Prostate gland (tissue), 2 donors: ENCODE results near the gene ZC3H12D. TPM values are rescaled to one million over a fixed set of nuclear protein-coding genes. Genes with fewer than 3 reads are reported as not detected.

Experiments
- DNase-seq: peaks from one replicate; pipeline ENCODE4 v3.0.0-alpha.2; 2019; ENCODE audit warnings: low spot score
- H3K27ac ChIP-seq, 2 donors: fragments of 200-600 bp; sonication (generic); 2 replicates each; pipeline ENCODE4 v1.5.1; 2017 to 2019
- H3K27me3 ChIP-seq: fragments of 200-600 bp; sonication (generic); replicated peaks from 2 replicates; pipeline ENCODE4 v1.5.1; 2019; ENCODE audit not compliant: insufficient read depth
- H3K36me3 ChIP-seq, 2 donors: fragments of 200-600 bp; sonication (generic); 1 replicate in 1 of 2; 2 replicates in 1 of 2; pipeline versions ENCODE4 v1.5.1 to v1.8.1; 2017 to 2019
- H3K4me1 ChIP-seq: fragments of 200-600 bp; sonication (generic); replicated peaks from 2 replicates; pipeline ENCODE4 v1.5.1; 2019
- H3K4me3 ChIP-seq, 2 donors: fragments of 200-600 bp; sonication (generic); 2 replicates each; pipeline ENCODE4 v1.5.1; 2017 to 2019
- H3K9me3 ChIP-seq: fragments of 200-600 bp; sonication (generic); 2 replicates; pipeline ENCODE4 v1.5.1; 2017
- CTCF ChIP-seq, 4 experiments: fragments of 200-600 bp in 2 of 4; fragments of 450-650 bp in 2 of 4; sonication (generic) in 2 of 4; IDR thresholded peaks; 1 replicate in 3 of 4; 2 replicates in 1 of 4; pipeline ENCODE4 v1.5.1; 2016 to 2019; ENCODE audit warnings: antibody characterized with exemption in 4 of 4, mild to moderate bottlenecking in 2 of 4, moderate library complexity in 2 of 4
- POLR2A ChIP-seq: fragments of 450-650 bp; IDR thresholded peaks from one replicate; pipeline ENCODE4 v1.6.1; 2016; ENCODE audit warnings: antibody characterized with exemption, mild to moderate bottlenecking
- POLR2AphosphoS5 ChIP-seq: sonication (generic); formaldehyde crosslinking; IDR thresholded peaks from one replicate; pipeline ENCODE4 v1.6.1; 2017; ENCODE audit warnings: antibody characterized with exemption
- WGBS: methylation state at CpG from one replicate; pipeline ENCODE4 v1.1.5; 2018; 5-methylcytosine and 5-hydroxymethylcytosine counted together
- intact Hi-C: fragments of 100-400 bp; cut with DNase I; formaldehyde crosslinking; loops from one replicate; pipeline ENCODE4 v1.14.2; 2022
- total RNA-seq, 2 donors: library from RNA; depleted of rRNA; stranded (reverse); fragments of >200 nt; gene quantifications; one replicate each; pipeline ENCODE4 v1.1.0, GENCODE V29; 2016

Gene ZC3H12D
- total RNA-seq, 2 donors from 2014 or later = 1.5 to 3.5 TPM

GRCh38 chr6:149478631-149479314 lies 6.0 kb downstream of the ZC3H12D start:
- intact Hi-C loops = no loop called here
- WGBS = 90% methylated on average over 5 of the region's 5 CpGs
- Histone ChIP-seq H3K4me3 (no peak overlapping the region), H3K27ac (no peak overlapping the region), H3K27me3 (no peaks in the 10 kb centered on the region), H3K36me3 (no peaks in the 10 kb centered on the region), H3K9me3 (no peaks in the 10 kb centered on the region), H3K4me1 (no peaks in the 10 kb centered on the region)
- TF ChIP-seq CTCF (IDR thresholded peaks at IDR 0.05) (no peak), POLR2AphosphoS5 (no peak), POLR2A (no peak)
- DNase-seq = no peak

- H3K4me1 ChIP-seq = no peaks in the 10 kb centered on the region
- WGBS = 91% methylated on average over 5 of the region's 5 CpGs
Measured at GRCh38 chr6:149477544-149477943, 7.3 kb downstream of the ZC3H12D start.

GRCh38 chr6:149476789-149477455 lies 7.9 kb downstream of the ZC3H12D start:
- DNase-seq = no peak
- Histone ChIP-seq H3K9me3 (no peaks in the 10 kb centered on the region), H3K4me1 (no peaks in the 10 kb centered on the region), H3K27me3 (no peaks in the 10 kb centered on the region), H3K4me3 (no peak overlapping the region), H3K36me3 (no peaks in the 10 kb centered on the region), H3K27ac (no peak overlapping the region)
- WGBS = 74% methylated on average over 6 of the region's 6 CpGs
- intact Hi-C loops = no loop called here
- no peak for TF ChIP-seq CTCF (IDR thresholded peaks at IDR 0.05)
- no peak for TF ChIP-seq POLR2AphosphoS5
- no peak for TF ChIP-seq POLR2A

More at GRCh38 chr6:149477544-149477943, 7.3 kb downstream of the ZC3H12D start:
- Histone ChIP-seq H3K4me3 (no peak overlapping the region), H3K27me3 (no peaks in the 10 kb centered on the region), H3K36me3 (no peaks in the 10 kb centered on the region), H3K9me3 (no peaks in the 10 kb centered on the region), H3K27ac (no peak overlapping the region)
- no peak for TF ChIP-seq POLR2AphosphoS5
- no peak for TF ChIP-seq CTCF (IDR thresholded peaks at IDR 0.05)
- no peak for TF ChIP-seq POLR2A
- intact Hi-C loops = no loop called here
- DNase-seq = no peak

GRCh38 chr6:149474108-149474935 lies 10.5 kb downstream of the ZC3H12D start:
- intact Hi-C loops = no loop called here
- whole genome bisulfite sequencing = 88% methylated on average over 30 of the region's 30 CpGs
- H3K4me3 ChIP-seq = no peak overlapping the region
- no peak overlapping the region for H3K27ac ChIP-seq
- no peak for DNase-seq
- H3K36me3 ChIP-seq = no peaks in the 10 kb centered on the region
- H3K4me1 ChIP-seq = no peaks in the 10 kb centered on the region
- H3K9me3 ChIP-seq = no peaks in the 10 kb centered on the region
- H3K27me3 ChIP-seq = no peaks in the 10 kb centered on the region
- TF ChIP-seq CTCF (IDR thresholded peaks at IDR 0.05) (no peak), POLR2AphosphoS5 (no peak), POLR2A (no peak)
